ENCODE measurements around the gene ZMYND11.

GRCh38 chr10:136465-136762 is 1.2 kb downstream of the ZMYND11 start:
- TF ChIP-seq CTCF (IDR thresholded peaks at IDR 0.05), result no peak
- no peak for TF ChIP-seq EP300 (IDR thresholded peaks at IDR 0.05)
- no peak for TF ChIP-seq POLR2AphosphoS5 (IDR thresholded peaks at IDR 0.05)

Measured in stomach (tissue), 4 donors.